CD4-positive, CD25-positive, alpha-beta regulatory T cell (primary cell): ENCODE data around the gene AKR1C8. TPM values are rescaled to one million over a fixed set of nuclear protein-coding genes. Genes with fewer than 3 reads are reported as not detected.
"Not testable (repeated sequence)": the region's sequence is repeated elsewhere in the genome, so short reads cannot be mapped to it uniquely, and the experiment has no call there.

Experiments
- ATAC-seq, 2 donors: fragments of 150-1000 bp; cut with Tn5 transposase; one replicate each; pipeline ENCODE4 v1.10.0; 2021; ENCODE audit warnings: low read depth in 2 of 2, moderate number of reproducible peaks in 2 of 2, moderate library complexity in 1 of 2
- DNase-seq, 3 donors: peaks; one replicate each; pipeline versions ENCODE4 v3.0.0 to v3.0.0-alpha.2; 2012 to 2022; ENCODE audit warnings: mixed read lengths in 1 of 3
- H3K27ac ChIP-seq: one replicate; pipeline ENCODE4 v1.7.0; 2013; ENCODE audit warnings: mild to moderate bottlenecking, low read length; ENCODE audit not compliant: insufficient read depth, poor library complexity, severe bottlenecking
- H3K27me3 ChIP-seq: one replicate; pipeline ENCODE4 v1.7.0; 2013; ENCODE audit warnings: low read length; ENCODE audit not compliant: control insufficient read depth, insufficient read depth
- H3K36me3 ChIP-seq: one replicate; pipeline ENCODE4 v1.7.0; 2013; ENCODE audit warnings: mild to moderate bottlenecking, low read length, moderate library complexity; ENCODE audit not compliant: control insufficient read depth, insufficient read depth
- H3K4me1 ChIP-seq: 2 replicates; pipeline ENCODE4 v1.7.0; 2013; ENCODE audit warnings: mild to moderate bottlenecking, low read length; ENCODE audit not compliant: insufficient read depth, control insufficient read depth, poor library complexity, severe bottlenecking
- H3K4me3 ChIP-seq: one replicate; pipeline ENCODE4 v1.7.0; 2013; ENCODE audit warnings: low read depth, mild to moderate bottlenecking, low read length, moderate library complexity
- H3K9me3 ChIP-seq, 2 experiments: 1 replicate in 1 of 2; 2 replicates in 1 of 2; pipeline ENCODE4 v1.7.0; 2013; ENCODE audit warnings: low read length in 2 of 2, mild to moderate bottlenecking in 1 of 2, moderate library complexity in 1 of 2; ENCODE audit not compliant: control insufficient read depth in 2 of 2
- H3K27ac Mint-ChIP-seq, 3 donors: one replicate each; pipeline ENCODE4 v1.8.0; 2020 to 2022; ENCODE audit warnings: mild to moderate bottlenecking in 3 of 3, mixed read lengths in 3 of 3, moderate library complexity in 2 of 3
- H3K27me3 Mint-ChIP-seq: one replicate; pipeline ENCODE4 v1.8.0; 2022; ENCODE audit warnings: mild to moderate bottlenecking, mixed read lengths
- H3K36me3 Mint-ChIP-seq: one replicate; pipeline ENCODE4 v1.8.0; 2020; ENCODE audit warnings: mixed read lengths
- H3K4me1 Mint-ChIP-seq, 4 donors: one replicate each; pipeline ENCODE4 v1.8.0; 2020 to 2022; ENCODE audit warnings: mixed read lengths in 4 of 4, mild to moderate bottlenecking in 1 of 4
- H3K4me3 Mint-ChIP-seq, 4 donors: one replicate each; pipeline ENCODE4 v1.8.0; 2020 to 2022; ENCODE audit warnings: mild to moderate bottlenecking in 4 of 4, mixed read lengths in 4 of 4, moderate library complexity in 3 of 4
- H3K9me3 Mint-ChIP-seq, 7 donors: one replicate each; pipeline ENCODE4 v1.8.0; 2020 to 2022; ENCODE audit warnings: mixed read lengths in 7 of 7, mild to moderate bottlenecking in 3 of 7, moderate library complexity in 2 of 7
- polyA plus RNA-seq, 4 donors: library from polyadenylated mRNA; unstranded; fragments of 300-500 nt; fragmentation: Illumina TruSeq; gene quantifications; one replicate each; pipeline ENCODE4 v1.2.3, GENCODE V29; 2021
- total RNA-seq: library from RNA; stranded (reverse); gene quantifications from one replicate; pipeline ENCODE4 v1.2.3, GENCODE V29; 2022

Gene AKR1C8
- total and polyA plus RNA-seq, 5 donors from 2014 or later: 0.52 to 3.2 (median 0.67) TPM; not detected in 2

DNA sequence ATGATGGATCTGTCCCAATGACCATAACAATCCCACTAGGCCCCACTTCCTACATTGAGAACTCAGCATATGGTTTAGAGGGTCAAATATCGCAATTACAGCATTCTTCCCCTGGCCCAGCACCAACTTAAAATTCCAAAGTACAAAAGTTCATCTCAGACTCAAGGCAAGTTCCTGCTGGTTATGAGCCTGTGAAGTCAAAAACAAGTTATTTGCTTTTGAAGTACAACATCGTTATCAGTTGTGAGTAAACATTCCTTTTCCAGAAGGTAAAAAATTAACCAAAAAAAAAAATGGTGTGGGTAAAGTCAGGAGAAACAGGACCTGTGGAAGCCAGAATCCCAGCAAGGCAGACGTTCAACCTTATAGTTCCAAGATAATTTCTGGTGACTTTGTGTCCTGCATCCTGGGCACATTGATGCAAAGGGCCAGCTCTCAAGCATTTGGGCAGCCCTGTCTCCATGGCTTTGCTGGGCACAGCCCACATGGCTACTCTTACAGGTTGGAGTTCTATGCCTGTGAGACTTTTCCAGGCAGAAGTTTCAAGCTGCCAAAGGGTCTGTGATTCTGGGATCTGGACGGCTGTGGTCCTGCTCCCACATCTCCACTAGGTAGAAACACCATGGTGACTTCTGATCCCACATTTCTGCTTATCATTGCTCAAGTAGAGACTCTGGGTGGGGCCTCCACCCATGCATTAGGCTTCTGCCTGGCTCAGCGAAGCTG, 37.5 kb downstream of the AKR1C8 start:
- Mint-ChIP-seq H3K27me3 (no peaks in the 10 kb centered on the region), H3K27ac (no peak overlapping the region), H3K36me3 (no peaks in the 10 kb centered on the region), H3K4me1 (no peaks in the 10 kb centered on the region), H3K9me3 (peaks cover 0 to 14% (median 4%) of the 10 kb centered on the region in 7 donors), H3K4me3 (no peak overlapping the region)
- Histone ChIP-seq H3K4me1 (no peaks in the 10 kb centered on the region), H3K9me3 (peaks cover 0 to 5% of the 10 kb centered on the region in 2 experiments), H3K36me3 (no peaks in the 10 kb centered on the region), H3K27me3 (no peaks in the 10 kb centered on the region), H3K4me3 (no peak overlapping the region), H3K27ac (no peak overlapping the region)
- DNase-seq (no peak), ATAC-seq (no peak)

DNA sequence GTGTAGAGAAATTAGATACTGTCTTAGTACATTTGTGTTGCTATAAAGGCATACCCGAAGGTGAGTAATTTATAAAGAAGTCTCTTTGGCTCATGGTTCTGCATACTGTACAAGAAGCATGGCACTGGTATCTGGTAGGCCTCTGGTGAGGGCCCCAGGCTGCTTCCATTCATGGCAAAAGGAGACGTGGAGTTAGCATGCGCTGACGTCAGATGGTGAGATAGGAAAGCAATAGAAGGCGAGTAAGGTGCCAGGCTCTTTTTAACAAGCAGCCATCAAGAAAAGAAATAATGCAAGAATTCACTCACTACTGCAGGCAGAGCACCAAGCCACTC, 38.1 kb downstream of the AKR1C8 start:
- Histone ChIP-seq H3K4me1 (no peaks in the 10 kb centered on the region), H3K4me3 (no peak overlapping the region), H3K27me3 (no peaks in the 10 kb centered on the region), H3K27ac (no peak overlapping the region), H3K36me3 (no peaks in the 10 kb centered on the region), H3K9me3 (peaks cover 0 to 5% of the 10 kb centered on the region in 2 experiments)
- peaks cover 0 to 14% (median 6%) of the 10 kb centered on the region in 7 donors for H3K9me3 Mint-ChIP-seq
- no peak overlapping the region for H3K4me3 Mint-ChIP-seq
- H3K36me3 Mint-ChIP-seq: no peaks in the 10 kb centered on the region
- no peak overlapping the region for H3K27ac Mint-ChIP-seq
- no peak for ATAC-seq
- H3K4me1 Mint-ChIP-seq: no peaks in the 10 kb centered on the region
- no peaks in the 10 kb centered on the region for H3K27me3 Mint-ChIP-seq
- no peak for DNase-seq

DNA sequence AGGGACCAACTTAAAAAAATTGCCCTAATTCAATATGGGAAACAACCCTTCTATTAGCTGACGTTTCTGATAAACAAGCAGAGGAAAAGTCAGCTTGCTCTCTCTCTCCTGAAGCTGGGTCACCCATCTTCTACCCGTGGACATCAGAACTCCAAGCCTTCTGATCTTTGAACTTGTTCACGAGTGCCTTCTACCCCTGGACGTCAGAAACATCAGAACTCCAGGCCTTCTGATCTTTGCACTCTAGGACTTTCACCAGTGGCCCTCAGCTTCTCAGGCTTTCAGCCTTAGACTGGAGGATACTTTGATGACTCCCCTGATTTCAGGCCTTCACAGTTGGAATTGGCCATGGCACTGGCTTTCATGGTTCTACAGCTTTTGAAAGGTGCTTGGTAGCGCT, 41.8 kb downstream of the AKR1C8 start:
- Histone ChIP-seq H3K36me3 (no peaks in the 10 kb centered on the region), H3K4me1 (no peaks in the 10 kb centered on the region), H3K4me3 (no peak overlapping the region), H3K9me3 (no peaks in the 10 kb centered on the region), H3K27ac (no peak overlapping the region), H3K27me3 (no peaks in the 10 kb centered on the region)
- Mint-ChIP-seq H3K36me3 (no peaks in the 10 kb centered on the region), H3K4me3 (no peak overlapping the region), H3K9me3 (peaks cover 0 to 14% (median 7%) of the 10 kb centered on the region in 7 donors), H3K27ac (no peak overlapping the region), H3K4me1 (no peaks in the 10 kb centered on the region), H3K27me3 (peaks cover 4% of the 10 kb centered on the region)
- ATAC-seq (no peak), DNase-seq (no peak)

DNA sequence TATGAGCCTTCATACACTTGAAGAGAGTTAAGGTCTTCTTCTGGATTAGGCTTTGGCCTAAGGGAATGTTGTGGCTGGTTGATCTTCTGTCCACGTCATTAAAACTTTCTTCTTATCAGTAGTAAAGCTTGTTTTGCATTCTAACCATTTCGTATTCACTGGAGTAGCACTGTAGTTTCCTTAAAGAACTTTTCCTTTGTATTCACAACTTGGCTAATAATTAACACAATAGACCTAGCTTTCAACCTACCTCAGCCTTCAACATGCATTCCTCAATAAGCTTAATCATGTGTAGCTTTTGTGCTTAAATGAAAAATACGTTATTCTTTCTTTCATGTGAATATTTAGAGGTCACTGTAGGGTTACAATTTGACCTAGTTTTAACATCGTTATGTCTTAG, 42.8 kb downstream of the AKR1C8 start:
- H3K27me3 ChIP-seq: no peaks in the 10 kb centered on the region
- no peak overlapping the region for H3K4me3 ChIP-seq
- ATAC-seq (no peak), DNase-seq (no peak)
- no peaks in the 10 kb centered on the region for H3K4me1 Mint-ChIP-seq
- H3K27ac Mint-ChIP-seq: no peak overlapping the region
- H3K4me3 Mint-ChIP-seq: no peak overlapping the region
- peaks cover 2 to 23% (median 11%) of the 10 kb centered on the region in 7 donors for H3K9me3 Mint-ChIP-seq
- H3K27ac ChIP-seq: no peak overlapping the region
- no peaks in the 10 kb centered on the region for H3K4me1 ChIP-seq
- peaks cover 3% of the 10 kb centered on the region for H3K36me3 Mint-ChIP-seq
- no peaks in the 10 kb centered on the region for H3K9me3 ChIP-seq
- no peaks in the 10 kb centered on the region for H3K36me3 ChIP-seq
- H3K27me3 Mint-ChIP-seq: peaks cover 4% of the 10 kb centered on the region

DNA sequence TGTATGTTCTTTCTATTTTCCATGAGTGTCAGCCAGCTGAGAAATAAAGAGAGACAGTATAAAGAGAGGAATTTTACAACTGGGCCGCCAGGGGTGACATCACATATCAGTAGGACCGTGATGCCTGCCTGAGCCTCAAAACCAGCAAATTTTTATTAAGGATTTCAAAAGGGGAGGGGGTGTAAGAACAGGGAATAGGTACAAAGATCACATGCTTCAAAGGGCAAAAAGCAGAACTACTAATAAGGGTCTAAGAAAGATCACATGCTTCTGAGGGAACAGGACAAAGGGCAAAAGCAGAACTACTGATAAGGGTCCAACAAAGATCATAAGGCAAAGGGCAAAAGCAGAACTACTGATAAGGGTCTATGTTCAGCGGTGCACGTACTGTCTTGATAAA, 47.3 kb downstream of the AKR1C8 start:
- H3K4me3 Mint-ChIP-seq, H3K27me3 ChIP-seq, H3K4me1 Mint-ChIP-seq, H3K27me3 Mint-ChIP-seq, H3K27ac Mint-ChIP-seq, DNase-seq, H3K27ac ChIP-seq, H3K36me3 ChIP-seq, H3K4me3 ChIP-seq, ATAC-seq, H3K36me3 Mint-ChIP-seq, H3K4me1 ChIP-seq: not testable (repeated sequence)
- peaks cover 0 to 31% (median 13%) of the 10 kb centered on the region in 7 donors for H3K9me3 Mint-ChIP-seq
- peaks cover 3 to 12% of the 10 kb centered on the region in 2 experiments for H3K9me3 ChIP-seq

DNA sequence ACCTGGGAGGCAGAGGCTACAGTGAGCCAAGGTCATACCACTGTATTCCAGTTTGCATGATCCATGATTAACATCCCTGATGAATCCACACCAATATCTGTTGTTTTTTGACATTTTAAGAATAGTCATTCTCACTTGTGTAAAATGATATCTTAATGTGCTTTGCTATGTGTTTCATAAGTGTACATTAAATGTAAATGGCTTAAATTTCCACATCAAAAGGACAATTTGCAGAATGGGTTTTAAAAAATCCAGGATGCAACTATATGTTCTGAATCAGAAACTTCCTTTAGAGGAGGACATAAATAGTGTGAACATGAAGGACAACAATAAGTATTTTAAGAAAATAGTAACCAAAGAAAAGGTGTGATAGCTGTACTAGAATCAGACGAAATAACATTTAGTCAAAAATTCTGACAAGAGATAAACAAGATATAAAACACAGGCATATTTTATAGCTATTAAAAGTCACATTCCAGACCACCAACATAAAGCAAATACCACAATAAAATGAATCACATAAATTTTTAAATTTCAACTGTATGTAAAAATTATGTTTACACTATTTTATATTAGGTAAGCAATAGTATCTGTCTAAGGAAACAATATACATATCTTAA, 48.4 kb downstream of the AKR1C8 start:
- H3K4me1 ChIP-seq: no peaks in the 10 kb centered on the region
- Mint-ChIP-seq H3K27ac (no peak overlapping the region), H3K4me3 (no peak overlapping the region), H3K4me1 (no peaks in the 10 kb centered on the region), H3K27me3 (peaks cover 4% of the 10 kb centered on the region), H3K36me3 (peaks cover 5% of the 10 kb centered on the region), H3K9me3 (peaks cover 0 to 31% (median 14%) of the 10 kb centered on the region in 7 donors)
- no peaks in the 10 kb centered on the region for H3K36me3 ChIP-seq
- DNase-seq: no peak
- no peak overlapping the region for H3K4me3 ChIP-seq
- no peak for ATAC-seq
- no peak overlapping the region for H3K27ac ChIP-seq
- no peaks in the 10 kb centered on the region for H3K27me3 ChIP-seq
- H3K9me3 ChIP-seq: peaks cover 3 to 12% of the 10 kb centered on the region in 2 experiments

DNA sequence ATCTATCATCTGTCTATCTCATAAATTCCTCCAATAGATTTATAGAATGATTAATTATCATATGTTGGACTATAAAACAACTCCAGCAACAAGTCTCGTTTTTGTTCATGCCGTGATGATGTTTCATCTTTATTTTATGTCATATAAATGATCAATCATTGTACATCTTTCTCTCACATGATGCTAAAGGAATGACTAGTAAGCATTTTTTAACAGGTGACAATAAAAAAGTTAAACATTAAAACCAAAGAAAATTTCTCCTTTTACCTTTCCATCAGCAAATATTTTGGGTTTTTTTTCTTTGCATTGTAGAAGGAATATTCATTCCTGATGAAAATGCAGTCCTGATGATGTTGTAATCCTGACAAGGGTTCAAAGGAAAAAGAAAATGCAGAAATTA, 49.4 kb downstream of the AKR1C8 start:
- Histone ChIP-seq H3K36me3 (no peaks in the 10 kb centered on the region), H3K4me1 (no peaks in the 10 kb centered on the region), H3K27ac (no peak overlapping the region), H3K9me3 (peaks cover 3 to 12% of the 10 kb centered on the region in 2 experiments), H3K27me3 (no peaks in the 10 kb centered on the region), H3K4me3 (no peak overlapping the region)
- H3K4me1 Mint-ChIP-seq: no peaks in the 10 kb centered on the region
- peaks cover 5% of the 10 kb centered on the region for H3K36me3 Mint-ChIP-seq
- peaks cover 4% of the 10 kb centered on the region for H3K27me3 Mint-ChIP-seq
- H3K27ac Mint-ChIP-seq: no peak overlapping the region
- no peak for ATAC-seq
- no peak overlapping the region for H3K4me3 Mint-ChIP-seq
- no peak for DNase-seq
- H3K9me3 Mint-ChIP-seq: peaks cover 0 to 31% (median 14%) of the 10 kb centered on the region in 7 donors
